SKM-1 (cell line): Measurements from ENCODE around the gene UACA.
A peak's percentile ranks its signal among the peaks of the same experiment; 100 is the strongest.

Experiments used
- DNase-seq: peaks from one replicate; lab custom pipeline; 2025; ENCODE audit not compliant: unreplicated experiment; lab: John Stamatoyannopoulos, UW

UACA gene

DNA sequence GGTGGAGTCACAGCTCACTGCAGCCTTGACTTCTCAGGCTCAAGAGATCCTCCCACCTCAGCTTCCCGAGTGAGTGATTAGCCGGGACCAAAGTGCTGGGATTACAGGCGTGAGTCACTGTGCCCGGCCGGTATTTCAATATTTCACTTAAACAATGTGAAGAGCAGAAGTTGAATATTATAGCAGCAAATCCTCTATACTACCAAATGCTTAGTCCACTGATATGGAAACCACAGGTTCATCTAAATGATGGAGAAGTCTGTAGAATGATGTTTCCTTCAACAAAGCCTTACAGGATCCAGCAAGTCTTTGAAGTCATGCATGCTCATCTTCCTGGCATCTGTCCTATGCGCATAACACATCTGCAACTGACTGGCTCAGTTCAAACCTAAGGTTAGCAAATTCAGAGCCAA, 20.3 kb upstream of the UACA start:
- DNase-seq = no peak

DNA sequence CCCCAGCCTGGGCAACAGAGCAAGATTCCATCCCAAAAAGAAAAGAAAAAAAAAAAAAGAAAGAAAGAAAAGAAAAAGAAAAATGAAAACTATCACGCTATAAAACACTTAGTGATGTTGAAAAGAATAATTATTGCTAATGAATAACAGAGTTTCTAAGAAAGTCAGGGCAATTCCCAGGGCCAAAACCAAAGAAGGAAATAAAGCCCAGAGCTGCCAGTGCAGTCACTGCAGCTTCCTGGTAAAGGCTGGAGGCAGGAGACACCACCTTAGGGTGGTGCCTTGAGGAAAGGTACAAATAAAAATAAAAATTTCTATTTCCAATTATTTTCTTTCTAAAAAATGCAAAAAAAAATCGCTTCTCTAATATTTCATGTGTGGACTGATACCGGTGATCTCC, 19.7 kb upstream of the UACA start:
- no peak for DNase-seq

DNA sequence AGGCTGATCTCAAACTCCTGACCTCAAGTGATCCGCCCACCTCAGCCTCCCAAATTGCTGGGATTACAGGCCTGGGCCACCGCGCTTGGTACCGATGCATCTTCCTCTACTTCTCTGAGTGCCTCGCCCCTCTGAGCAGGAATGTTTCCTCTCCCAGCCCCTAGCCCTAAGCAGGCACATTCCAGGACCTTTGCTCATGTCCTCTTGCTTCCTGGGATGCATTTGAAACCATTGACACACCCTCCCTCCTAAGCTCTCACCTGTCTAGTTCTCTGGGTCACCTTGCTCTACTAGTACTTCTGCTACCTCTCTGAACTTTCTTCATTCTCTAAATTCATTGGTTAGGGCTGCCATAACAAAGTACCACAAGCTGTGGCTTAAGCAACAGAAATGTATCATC, 17.9 kb upstream of the UACA start:
- DNase-seq = no peak

DNA sequence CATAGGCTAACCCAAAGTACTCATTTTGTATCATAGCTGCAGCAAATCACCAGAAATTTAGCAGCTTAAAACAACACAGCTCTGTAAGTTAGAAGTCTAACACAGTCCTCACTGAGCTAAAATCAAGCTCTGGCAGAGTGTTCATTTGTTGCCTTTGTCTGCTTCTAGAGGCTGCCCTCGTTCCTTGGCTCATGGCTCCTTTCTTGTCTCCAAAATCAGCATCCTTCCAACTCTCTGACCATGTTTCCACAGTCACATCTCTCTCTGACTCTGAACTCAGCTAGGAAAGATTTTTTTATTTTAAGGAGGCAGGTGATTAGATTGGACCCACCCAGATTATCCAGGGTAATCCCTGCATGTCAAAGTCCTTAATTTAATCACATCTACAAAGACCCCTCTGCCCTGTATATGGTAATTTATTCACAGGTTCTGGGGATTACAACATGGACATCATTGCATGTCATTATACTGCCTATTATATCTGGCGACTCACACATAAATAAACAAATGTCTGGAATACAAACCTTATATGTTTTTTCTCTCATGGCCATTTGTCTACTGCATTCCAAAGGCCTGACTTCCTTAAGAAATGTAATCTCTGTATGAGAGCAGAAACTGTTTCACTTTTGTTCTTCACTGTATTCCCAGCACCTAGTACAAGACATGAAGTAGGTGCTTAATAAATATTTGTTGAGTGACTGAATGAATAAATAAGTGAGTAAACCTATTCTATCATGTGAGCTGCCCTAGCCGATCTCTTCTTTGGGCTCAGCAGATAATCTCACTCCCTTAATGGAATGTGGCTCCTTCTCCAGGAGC, 15.1 kb upstream of the UACA start:
- DNase-seq = no peak

DNA sequence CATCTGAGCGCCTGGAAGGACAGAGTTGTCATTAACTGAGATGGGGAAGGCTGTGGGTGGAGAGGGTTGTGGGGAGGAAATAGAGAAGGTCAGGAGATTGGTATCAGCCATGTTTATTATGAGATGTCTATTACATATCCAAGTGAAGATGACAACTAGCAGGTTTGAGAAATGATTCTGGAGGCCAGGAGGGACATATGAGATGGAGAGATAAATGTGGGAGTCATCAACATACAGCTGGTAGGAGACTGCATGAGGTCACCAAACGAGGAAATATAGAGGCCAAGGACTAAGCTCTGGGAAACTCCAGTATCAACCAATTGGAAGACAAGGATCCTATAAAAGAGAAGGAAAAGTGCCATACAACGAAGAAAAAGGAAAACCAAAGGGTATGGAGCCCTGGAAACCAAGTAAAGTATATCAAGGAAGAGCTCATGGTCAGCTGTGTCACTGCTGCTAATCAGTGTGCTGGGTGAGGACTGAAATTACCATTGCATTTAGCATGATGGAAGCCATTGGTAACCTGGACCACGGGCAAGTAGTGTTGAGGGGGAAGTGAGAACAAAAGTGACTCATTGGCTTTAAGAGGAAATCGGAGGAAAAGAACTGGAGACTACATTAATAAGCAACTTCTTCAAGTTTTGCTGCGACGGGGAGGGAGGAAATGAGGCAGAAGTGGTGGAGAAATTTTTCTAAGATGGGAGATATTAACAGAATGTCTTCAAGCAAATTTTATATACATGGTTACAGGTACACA, 14.0 kb upstream of the UACA start:
- DNase-seq = peak; percentile 16

DNA sequence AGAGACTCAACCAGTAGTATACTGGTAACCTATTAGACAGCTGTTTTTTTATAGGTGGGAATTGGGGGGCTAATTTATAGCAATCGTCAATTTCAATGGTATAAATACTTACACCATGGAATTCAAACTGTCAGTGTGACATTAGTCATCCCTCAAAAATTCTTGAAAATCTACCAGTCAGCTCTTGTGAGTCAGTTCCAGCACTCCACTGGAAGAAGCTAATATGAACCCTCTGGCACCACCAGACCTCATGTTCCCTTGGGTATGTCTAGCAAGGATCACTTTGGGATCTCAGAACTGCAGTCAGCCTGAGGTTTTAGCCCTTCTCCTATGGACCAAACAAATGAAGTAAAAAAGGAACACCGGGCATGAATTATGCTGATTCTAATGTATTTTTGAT, 11.8 kb upstream of the UACA start:
- no peak for DNase-seq

DNA sequence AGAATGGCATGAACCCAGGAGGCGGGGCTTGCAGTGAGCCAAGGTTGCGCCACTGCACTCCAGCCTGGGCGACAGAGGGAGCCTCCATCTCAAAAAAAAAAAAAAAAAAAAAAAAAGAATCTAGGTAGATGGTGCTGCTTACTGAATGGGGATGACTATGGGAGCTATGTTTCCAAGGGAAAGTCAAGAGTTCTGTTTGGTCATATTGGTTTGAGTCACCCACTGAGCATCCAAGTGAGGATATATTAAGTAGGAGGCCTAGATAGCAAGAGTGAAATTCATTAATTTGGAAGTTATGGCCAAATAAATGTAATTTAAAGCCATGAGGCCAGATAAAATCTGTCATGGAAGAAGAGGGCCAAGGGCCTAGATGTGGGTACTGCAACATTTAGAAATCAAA, 9.0 kb upstream of the UACA start:
- DNase-seq = no peak

DNA sequence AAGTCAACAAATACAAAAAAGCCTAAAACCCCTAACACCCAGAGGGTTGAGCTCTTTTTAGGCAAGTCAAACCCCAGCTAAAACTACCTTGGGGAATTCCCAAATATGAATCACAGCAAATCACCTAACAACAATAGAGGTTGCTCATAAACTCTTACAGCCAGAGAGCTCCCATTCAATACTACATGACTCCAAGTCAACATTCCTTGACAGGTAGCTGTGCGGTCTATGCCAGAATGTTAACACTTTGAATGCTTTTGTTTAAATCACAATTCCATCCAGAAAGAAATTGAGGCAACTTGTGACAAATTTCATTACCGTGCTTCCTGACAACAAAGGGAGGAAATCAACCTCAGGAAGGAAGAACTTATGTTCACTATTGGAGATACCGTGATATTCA, 7.5 kb upstream of the UACA start:
- no peak for DNase-seq

DNA sequence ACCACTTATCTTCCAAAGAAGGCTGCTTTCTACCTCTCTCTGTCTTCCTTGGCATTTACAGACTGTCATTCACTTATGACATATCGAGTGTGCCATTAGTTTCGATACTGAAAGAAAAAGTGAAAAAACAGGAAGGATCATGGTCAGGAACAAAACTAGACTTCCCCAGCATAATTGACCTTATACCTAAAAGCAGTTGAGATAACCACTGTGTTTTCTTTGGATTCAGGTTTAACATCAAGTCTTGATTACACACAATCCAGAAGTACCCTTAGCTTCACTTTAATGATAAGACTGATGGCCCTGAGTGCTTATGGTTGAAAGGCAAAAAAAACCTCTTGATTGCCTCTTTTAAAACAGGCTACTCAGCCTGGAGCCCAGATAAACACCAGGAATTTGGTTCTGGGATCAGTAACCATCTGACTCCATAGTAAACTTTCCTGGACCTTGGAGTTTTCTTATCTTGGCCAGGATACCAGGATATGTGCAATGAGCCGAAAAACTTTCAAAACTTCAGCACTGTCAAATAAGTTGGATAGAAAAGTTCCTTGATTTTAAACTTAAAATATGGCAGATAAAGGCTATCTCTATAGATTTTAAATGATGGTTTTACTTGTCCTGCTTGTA, 5.0 kb upstream of the UACA start:
- DNase-seq = no peak

DNA sequence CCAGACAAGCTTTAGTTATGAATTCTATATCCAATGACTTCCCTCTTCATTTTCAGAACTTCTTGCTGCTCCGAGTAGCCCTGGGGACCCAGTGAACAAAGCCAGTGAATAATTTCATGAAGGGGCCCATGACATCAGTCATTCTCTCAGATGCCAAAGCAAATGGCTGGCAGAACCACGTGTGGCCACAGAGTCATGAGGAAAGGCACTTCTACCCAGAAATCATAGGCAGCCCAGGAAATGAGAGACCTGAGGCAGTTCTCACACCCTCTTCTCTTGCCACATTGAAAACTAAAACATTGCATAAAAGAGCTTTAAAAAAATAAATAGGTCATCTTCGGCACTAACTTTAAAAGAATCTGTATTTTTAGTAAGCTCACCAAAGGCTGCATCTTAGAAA, 4.3 kb upstream of the UACA start:
- DNase-seq = no peak

DNA sequence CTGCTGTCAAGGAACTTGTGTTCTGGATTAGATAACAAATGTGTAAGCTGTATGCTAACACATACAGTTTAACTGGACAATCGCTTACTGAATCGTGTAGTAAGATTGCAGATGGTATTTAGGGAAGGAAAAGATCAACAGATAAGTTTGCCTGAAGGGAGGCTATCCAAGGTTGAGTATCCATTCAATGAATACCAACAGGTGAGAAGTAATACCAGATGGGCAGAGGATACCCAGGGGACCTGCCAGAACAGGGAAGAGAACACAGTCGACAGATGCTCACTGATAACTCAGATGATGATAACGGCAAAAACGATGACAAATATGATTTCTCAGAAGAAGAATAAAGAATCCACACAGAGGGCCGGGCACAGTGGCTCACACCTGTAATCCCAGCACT, 3.2 kb upstream of the UACA start:
- no peak for DNase-seq

DNA sequence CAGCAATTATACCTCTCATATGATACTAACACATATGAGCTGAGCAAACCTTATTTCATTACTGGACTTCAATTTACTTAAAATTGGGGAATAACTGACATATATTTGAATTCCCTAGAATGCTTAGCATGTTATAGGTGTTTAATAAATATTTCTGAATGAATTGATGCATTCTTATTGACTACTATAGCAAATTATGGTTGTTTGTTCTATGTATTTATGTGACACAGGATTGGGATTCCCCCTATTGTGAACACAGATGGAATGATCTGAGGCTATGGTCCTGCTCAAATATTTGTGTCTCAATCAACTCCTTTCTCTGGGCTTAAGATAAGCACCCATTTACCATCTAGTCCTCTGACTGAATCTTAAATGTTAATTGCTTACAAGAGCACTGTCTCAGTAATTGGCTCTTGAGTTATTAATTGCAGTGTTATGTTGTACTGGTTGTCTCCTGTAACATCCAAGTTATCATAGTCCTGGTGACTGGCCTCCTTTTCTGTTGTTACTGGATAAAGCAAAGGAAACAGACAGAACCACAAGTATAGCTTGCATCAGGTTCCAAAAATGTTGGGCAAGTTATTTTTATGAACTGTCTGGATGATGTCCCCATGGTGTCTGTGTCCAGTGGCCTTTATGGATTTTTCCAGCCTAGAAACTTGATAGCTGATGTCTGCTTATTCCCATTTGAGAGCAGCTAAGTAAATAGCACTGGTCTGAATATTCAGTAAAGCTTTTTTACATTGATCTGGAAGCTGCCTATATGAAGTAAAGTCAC, 2.3 kb upstream of the UACA start:
- DNase-seq = no peak

DNA sequence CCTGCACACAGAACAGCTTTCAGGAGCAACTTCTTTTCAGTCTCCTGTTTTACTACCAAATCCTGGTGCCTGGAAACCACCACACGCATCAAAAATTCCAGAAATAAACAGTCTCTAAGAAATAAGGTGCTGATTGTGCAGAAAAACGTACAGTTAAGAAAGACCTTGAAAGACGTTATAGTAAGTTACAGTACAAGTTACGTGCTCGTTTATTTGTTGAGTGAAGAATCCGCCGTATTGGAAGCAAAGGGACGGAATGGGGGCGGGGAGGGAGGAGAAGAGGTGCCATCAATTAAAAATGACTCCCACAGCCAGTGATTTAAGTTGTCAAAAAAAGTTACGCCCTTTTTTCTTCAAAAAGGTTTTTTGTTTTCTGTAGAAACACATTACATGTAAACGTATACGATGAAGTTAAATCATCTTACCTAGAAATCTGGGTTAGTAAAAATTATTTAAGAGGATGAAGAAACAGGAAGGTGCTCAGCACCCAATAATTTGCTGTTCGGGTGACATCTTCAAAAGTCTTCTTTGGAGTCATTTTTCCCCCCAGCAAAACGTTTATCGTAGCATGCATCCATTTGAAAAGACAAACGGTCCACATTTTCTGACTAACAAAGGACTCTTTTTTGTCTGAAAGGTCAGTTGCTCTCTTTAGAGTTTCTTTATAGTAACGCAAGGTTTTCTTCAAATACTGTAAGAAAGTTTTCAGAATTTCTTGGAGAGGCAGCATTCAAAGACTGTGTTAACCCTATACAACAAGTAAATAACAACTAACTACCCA, 782 bp upstream of the UACA start:
- DNase-seq = no peak

DNA sequence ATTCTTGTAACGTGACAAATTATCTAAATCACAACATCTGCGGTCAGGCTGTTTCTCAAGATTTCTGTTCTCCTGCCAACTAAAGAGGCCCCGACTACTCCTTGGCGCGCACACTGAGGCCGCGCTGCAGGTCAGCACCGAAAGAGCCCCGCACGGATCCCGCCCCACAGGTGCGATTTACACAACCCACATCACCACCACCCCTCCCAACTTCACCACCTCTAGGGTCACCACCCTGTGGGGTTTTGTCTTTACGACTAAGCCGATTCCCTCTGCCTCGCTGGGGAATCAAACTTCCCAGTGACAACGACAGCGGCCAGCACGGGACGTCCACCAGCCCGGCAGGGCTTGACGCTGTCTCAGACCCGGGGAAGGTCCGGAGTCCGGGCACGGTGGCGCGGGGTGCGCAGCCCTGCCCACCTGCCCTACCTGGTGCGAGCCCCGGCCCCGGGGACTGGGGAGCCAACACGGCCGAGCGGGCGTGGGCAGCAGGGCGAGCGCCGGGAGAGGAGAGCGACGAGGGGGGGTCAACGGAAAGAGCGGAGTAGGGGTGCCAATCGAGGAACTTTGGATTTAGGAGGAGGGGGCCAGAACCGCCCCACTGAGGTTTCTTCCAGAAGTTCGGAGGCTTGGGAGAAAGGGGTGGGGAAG, 764 bp downstream of the UACA start:
- no peak for DNase-seq

DNA sequence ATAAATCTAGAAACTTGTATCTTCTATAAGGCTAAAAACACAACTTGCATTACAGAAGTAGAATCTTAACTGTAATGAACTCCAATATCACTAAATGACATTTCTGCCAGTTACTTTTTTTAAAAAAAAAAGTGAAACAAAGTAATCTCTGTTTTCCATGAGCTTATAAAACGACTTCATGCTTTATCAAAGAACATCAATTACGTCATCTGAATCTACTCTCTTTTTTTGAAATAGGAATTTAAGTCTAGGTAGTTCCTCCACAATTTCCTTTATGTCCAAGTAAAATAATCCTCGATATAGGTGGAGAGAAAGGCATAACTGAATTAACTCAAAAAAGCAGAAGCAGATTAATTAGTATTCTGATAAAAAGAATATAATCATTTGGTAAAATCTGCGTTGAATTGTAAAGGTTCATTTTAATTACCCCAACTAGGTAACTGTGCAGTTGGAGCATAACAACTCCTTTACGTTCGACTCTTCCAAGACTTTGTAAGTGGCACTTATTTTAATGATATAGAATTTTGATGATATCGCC, 1.4 kb downstream of the UACA start:
- DNase-seq = no peak

DNA sequence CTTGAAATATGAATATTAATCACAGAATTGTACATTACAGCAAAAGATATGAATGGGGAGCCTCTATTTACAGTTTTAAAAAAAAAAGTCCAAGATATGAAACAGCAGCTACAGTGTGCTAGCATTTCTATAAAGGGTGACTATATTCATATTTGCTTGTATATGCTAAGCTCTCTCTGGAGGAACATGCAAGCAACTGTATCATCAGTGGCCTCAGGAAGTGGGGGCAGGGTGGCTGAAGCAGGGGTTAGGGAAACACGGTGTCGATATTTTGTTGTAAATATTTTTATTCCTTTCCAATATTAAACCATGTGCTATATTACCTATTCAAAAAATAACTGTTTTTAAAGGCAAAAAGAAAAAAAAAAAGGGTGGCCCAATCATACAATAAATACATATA, 2.3 kb downstream of the UACA start:
- DNase-seq = no peak

DNA sequence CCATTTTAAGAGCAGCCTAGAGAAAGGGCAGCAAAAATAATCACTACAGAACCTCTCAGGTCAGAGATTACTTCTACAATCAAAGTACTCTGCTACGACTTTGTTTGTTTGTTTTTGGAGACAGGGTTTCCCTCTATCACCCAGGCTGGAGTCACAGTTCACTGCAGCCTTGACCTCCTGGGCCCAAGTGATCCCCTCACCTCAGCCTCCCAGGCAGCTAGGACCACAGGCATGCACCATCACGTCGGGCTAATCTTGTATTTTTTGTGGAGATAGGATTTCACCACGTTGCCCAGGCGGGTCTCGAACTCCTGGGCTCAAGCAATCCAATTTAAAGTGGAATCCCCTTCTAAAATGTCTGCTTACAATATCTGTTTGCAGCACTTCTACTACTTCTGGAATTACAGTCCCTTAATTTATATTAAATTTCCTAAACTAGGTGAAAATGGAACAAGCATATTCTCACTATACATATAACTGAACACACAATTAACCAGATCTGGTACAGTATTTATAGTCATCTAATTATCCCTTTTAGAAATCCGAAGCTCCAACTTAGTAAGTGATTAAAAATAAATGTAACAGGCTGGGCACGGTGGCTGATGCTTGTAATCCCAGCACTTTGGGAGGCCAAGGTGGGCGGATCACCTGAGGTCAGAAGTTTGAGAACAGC, 4.4 kb downstream of the UACA start:
- DNase-seq = no peak

DNA sequence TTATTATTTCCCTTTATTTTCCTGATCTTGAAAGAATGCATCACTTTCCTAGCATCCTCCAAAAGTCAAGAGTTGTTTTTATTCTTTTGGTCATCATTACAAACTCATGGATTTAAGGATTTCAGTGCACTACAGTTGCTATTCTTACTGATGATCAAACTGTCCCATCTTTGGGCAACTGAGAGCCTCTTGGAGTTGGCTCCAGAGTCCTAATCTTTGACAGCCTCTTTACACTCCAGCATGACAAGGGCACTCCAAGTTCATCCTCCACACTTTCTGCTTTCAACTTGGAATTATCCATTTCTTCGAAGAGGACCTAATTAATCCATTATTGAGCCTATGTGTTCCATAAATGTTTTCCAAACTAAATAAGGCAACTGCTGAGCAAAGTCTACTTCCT, 5.7 kb downstream of the UACA start:
- no peak for DNase-seq

DNA sequence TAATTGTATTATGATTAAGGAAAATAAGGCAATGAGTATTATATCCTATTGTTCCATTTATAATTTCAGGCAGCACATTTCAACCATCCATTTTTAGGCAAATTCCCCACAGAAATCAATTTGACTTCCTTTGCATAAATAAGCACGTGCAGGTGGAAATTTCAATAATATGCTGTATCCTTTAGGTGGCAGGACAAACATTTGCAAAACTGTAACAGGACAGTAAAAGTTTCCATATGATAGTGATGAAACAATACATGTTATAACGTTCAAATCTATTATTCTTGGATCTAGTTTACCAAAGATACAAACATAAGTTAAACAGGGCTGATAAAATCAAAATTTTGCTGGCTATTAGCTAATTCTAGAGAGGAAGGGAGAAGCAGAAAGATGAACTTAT, 8.5 kb downstream of the UACA start:
- DNase-seq = no peak
